ENCODE results near the gene PCLAF. TPM values are rescaled to one million over a fixed set of nuclear protein-coding genes. Genes with fewer than 3 reads are reported as not detected.

The PCLAF gene, protein sequence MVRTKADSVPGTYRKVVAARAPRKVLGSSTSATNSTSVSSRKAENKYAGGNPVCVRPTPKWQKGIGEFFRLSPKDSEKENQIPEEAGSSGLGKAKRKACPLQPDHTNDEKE
- 40.7 and 44.2 TPM in 2 replicates for total RNA-seq

DNA sequence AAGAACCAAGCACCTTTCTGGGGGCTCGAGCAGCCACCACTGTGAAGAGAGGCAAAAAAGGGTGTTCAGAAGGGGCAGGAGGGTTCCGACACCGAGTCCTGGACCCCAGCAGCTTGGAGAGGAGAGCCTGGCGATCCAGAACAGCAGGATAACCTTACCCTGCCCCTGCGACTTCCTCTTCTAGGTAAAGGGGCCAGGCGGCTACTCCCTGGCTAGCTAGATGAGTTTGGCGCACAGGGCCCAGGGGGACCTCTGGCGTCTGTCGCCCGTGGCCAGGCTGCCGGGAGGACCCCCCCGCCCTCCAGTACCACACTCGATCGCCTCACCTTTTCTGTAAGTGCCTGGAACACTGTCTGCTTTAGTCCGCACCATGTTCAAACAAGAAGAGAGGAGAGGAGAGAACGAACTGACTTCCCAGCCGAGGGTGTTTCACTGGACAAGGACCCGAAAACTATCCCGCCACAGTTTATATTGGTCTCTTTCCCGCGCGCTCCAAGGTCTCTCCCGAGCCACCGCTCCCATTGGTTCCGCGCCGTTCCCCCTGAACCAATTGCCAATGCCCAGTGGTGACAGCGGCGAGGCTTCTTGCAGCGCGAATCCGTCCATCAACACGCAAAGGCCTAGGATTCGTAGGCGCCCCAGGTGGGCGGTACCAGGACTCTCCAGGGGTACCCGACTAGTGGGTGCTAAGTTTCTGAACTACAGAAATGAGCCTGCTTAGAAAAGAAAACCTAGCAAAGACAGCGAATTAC lies at the start of gene PCLAF:
Gene PCLAF (minus strand): TSS at position 442 of the 752 bp plus-strand sequence. CDS start 70 bp downstream, at position 372.

GRCh38 chr15:64387562-64388168 lies 6.4 kb upstream of the PCLAF start, which contains the start of gene TRIP4:
Gene TRIP4, plus strand, starts transcription at chr15:64387836. Its CDS starts 28 bp downstream, at chr15:64387864.

DNA sequence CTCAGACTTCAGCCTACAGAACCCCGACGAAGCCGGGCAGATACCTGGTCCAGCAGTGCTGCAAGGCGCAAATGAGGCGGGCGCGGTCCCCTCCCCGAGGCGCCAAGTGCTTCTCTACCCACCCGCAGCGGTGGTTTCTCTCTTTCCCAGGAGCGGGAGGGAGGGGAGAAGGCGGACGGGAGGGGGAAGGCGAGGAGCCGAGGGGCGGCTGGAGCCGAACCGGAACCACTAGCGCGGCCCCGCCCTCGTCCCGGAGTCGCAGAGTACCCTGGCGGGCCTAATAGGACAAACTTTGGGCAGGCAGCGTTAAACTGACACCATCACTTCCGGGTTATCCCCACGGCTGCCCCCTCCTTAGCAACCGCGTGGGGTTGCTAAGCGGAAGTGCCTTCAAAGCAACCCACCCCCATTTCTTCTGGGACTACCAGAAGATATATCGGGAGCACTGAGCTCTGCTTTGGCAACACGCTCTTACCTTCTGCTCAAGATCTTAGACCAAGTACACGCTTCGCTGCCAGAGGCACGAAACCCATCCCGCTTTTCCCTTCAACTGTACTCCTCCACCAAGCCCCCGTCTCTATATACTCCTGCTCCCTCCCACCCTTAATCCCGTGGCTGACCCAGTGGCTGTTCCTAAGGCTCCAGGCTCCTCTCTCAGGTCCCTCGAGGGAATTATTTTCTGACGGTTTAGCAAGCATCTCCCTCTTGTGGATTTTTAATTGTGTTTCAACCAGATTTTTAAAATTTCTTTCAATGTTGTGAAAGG lies 25.1 kb downstream of the PCLAF start, which contains the start of gene CSNK1G1:
Gene CSNK1G1 (minus strand): TSS at position 230 of the 766 bp plus-strand sequence. CDS start 55,674 bp downstream, outside the sequence.

Other genes with a start within 250 kb of the PCLAF start
- under 0.01 and 0.17 TPM in 2 replicates for gene SNX22, start 229.7 kb downstream of the PCLAF start, total RNA-seq
- 673 and 698 TPM in 2 replicates for gene PPIB, start 218.4 kb downstream of the PCLAF start, total RNA-seq
- gene CSNK1G1, start 25.3 kb downstream of the PCLAF start, total RNA-seq: 8.6 and 8.8 TPM in 2 replicates
- 6.7 and 7.2 TPM in 2 replicates for gene TRIP4, start 6.4 kb upstream of the PCLAF start, total RNA-seq
- gene ZNF609, start 79.1 kb upstream of the PCLAF start, total RNA-seq: 8.4 and 9.1 TPM in 2 replicates